A549 (cell line): Measurements from ENCODE around the gene DSCAML1. TPM values are rescaled to one million over a fixed set of nuclear protein-coding genes. Genes with fewer than 3 reads are reported as not detected.

ENCODE experiments used
- ATAC-seq, 2 experiments: fragments of 200-7000 bp in 1 of 2; fragments of >200 bp in 1 of 2; cut with Nextera tagmentation in 1 of 2; cut with Tn5 transposase in 1 of 2; 3 replicates each; pipeline versions ENCODE4 v1.8.0 to v1.9.1; 2018 to 2020; ENCODE audit warnings: mild to moderate bottlenecking in 1 of 2, moderate library complexity in 1 of 2
- CTCF ChIA-PET: fragments of 300-600 bp; sonication (Branson Sonifier 250); formaldehyde crosslinking; extraction: SDS; loops from one replicate; lab custom pipeline; 2021; ENCODE audit warnings: antibody characterized with exemption, inconsistent platforms; lab: Yijun Ruan, JAX
- POLR2A ChIA-PET: fragments of 350-600 bp; formaldehyde crosslinking; extraction: SDS; loops from one replicate; lab custom pipeline; 2021; ENCODE audit warnings: antibody characterized with exemption, inconsistent platforms; lab: Yijun Ruan, JAX
- DNase-seq, 2 experiments: peaks; one replicate each; pipeline versions ENCODE4 v3.0.0 to v3.0.0-alpha.2; 2011 to 2016; ENCODE audit warnings: low read depth in 1 of 2, low spot score in 1 of 2
- FAIRE-seq: peaks from 2 replicates; lab custom pipeline; 2011; peaks lifted over from hg19 to GRCh38; lab: Jason Lieb, UNC
- H3K27ac ChIP-seq, 2 experiments: fragments of >200 bp; sonication (Bioruptor Twin); formaldehyde crosslinking; 3 replicates each; pipeline ENCODE4 v1.5.1; 2016 to 2017
- H3K4me1 ChIP-seq: fragments of >200 bp; sonication (Bioruptor Twin); formaldehyde crosslinking; 3 replicates; pipeline ENCODE4 v1.6.1; 2016
- H3K4me2 ChIP-seq: fragments of >200 bp; sonication (Bioruptor Twin); formaldehyde crosslinking; 3 replicates; pipeline ENCODE4 v1.6.1; 2016
- H3K4me3 ChIP-seq: fragments of >200 bp; sonication (Bioruptor Twin); formaldehyde crosslinking; 3 replicates; pipeline ENCODE4 v1.5.1; 2016
- H3K9me3 ChIP-seq: fragments of >200 bp; sonication (Bioruptor Twin); formaldehyde crosslinking; 3 replicates; pipeline ENCODE4 v1.6.1; 2016
- ATOH8 ChIP-seq: fragments of 250-450 bp; sonication (Bioruptor Pico); IDR thresholded peaks from 2 replicates; pipeline ENCODE4 v1.5.0; 2020; ENCODE audit warnings: low read depth, mild to moderate bottlenecking, moderate library complexity
- BCL3 ChIP-seq: fragments of >200 bp; sonication (Bioruptor Twin); formaldehyde crosslinking; IDR thresholded peaks from 3 replicates; pipeline ENCODE4 v1.6.1; 2016
- CEBPB ChIP-seq, 2 experiments: fragments of >200 bp in 1 of 2; sonication (Bioruptor Twin) in 1 of 2; formaldehyde crosslinking in 1 of 2; IDR thresholded peaks; 2 replicates each; pipeline ENCODE4 v1.6.1; 2012 to 2016
- CHD4 ChIP-seq: fragments of 200-600 bp; sonication (generic); IDR thresholded peaks from 2 replicates; pipeline ENCODE4 v1.6.1; 2016; ENCODE audit warnings: antibody characterized with exemption, mild to moderate bottlenecking, borderline replicate concordance
- HOXA7 ChIP-seq: fragments of 250-450 bp; sonication (Bioruptor Pico); IDR thresholded peaks from 2 replicates; pipeline ENCODE4 v1.5.0; 2020; ENCODE audit warnings: mild to moderate bottlenecking, moderate library complexity
- POLR2A ChIP-seq: IDR thresholded peaks from 2 replicates; pipeline ENCODE4 v1.6.1; 2012; ENCODE audit warnings: mild to moderate bottlenecking, low read length
- POLR2AphosphoS2 ChIP-seq: conservative IDR thresholded peaks from 2 replicates; pipeline ENCODE4 v1.6.1; 2012; ENCODE audit warnings: low read length, improper control_type of control experiment, inconsistent platforms
- RAD21 ChIP-seq, 2 experiments: fragments of >200 bp in 1 of 2; sonication (Bioruptor Twin) in 1 of 2; formaldehyde crosslinking in 1 of 2; IDR thresholded peaks in 1 of 2; conservative IDR thresholded peaks in 1 of 2; 2 replicates in 1 of 2; 3 replicates in 1 of 2; pipeline ENCODE4 v1.6.1; 2012 to 2018; ENCODE audit warnings: inconsistent platforms in 1 of 2
- USF2 ChIP-seq: fragments of 450-650 bp; IDR thresholded peaks from 2 replicates; pipeline ENCODE4 v1.6.1; 2014; ENCODE audit warnings: antibody characterized with exemption
- ZC3H11A ChIP-seq: fragments of 450-650 bp; IDR thresholded peaks from 2 replicates; pipeline ENCODE4 v1.6.1; 2014; ENCODE audit warnings: antibody characterized with exemption, mild to moderate bottlenecking
- WGBS: methylation state at CpG from one replicate; pipeline ENCODE4 v1.1.6; 2017; ENCODE audit errors: missing lambda C conversion rate; 5-methylcytosine and 5-hydroxymethylcytosine counted together
- polyA plus RNA-seq, 4 experiments: library from polyadenylated mRNA; depleted of rRNA in 3 of 4; stranded (reverse); fragments of >200 nt; fragmentation: RNase III in 1 of 4; extraction: RNeasy Plus Mini Kit Qiagen cat#74134 plus additional on column Dnase treatment in 1 of 4; gene quantifications; 2 replicates in 3 of 4; 3 replicates in 1 of 4; pipeline ENCODE4 v1.2.3, GENCODE V29; 2011 to 2017
- TF ChIP-seq, protein P1 (sequence below): fragments of 150-350 bp; IDR thresholded peaks from 2 replicates; pipeline ENCODE4 v1.6.1; 2014; ENCODE audit warnings: low read depth, mild to moderate bottlenecking, low read length
- TF ChIP-seq, protein P2 (sequence below): fragments of >200 bp; sonication (Bioruptor Twin); formaldehyde crosslinking; IDR thresholded peaks from 3 replicates; pipeline ENCODE4 v1.5.1; 2016

DSCAML1 gene
- polyA plus RNA-seq, 2 of the 4 experiments (the other 2 are of a cell fraction): 0.12 to 0.31 TPM

GRCh38 chr11:117634756-117635603, 162.0 kb downstream of the DSCAML1 start:
- ATAC-seq: no peak

GRCh38 chr11:117633976-117634755, 162.8 kb downstream of the DSCAML1 start:
- Histone ChIP-seq H3K27ac (no peak overlapping the region), H3K4me3 (no peak overlapping the region), H3K9me3 (no peaks in the 10 kb centered on the region), H3K4me1 (no peaks in the 10 kb centered on the region), H3K4me2 (no peak overlapping the region)
- no peak for DNase-seq
- no peak for ATAC-seq
- TF ChIP-seq, protein P1, sequence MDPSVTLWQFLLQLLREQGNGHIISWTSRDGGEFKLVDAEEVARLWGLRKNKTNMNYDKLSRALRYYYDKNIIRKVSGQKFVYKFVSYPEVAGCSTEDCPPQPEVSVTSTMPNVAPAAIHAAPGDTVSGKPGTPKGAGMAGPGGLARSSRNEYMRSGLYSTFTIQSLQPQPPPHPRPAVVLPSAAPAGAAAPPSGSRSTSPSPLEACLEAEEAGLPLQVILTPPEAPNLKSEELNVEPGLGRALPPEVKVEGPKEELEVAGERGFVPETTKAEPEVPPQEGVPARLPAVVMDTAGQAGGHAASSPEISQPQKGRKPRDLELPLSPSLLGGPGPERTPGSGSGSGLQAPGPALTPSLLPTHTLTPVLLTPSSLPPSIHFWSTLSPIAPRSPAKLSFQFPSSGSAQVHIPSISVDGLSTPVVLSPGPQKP: no peak
- CTCF ChIA-PET: interaction anchor here (1.0 to 1.3 kb wide), 2 partner anchors 9 to 208 kb away, joined by 3 read pairs; no protein-coding TSS in a partner anchor
- no peak for FAIRE-seq
- POLR2A ChIA-PET: no interaction called here
- 79% methylated on average over 11 of the region's 12 CpGs for WGBS

More at GRCh38 chr11:117634756-117635603, 162.0 kb downstream of the DSCAML1 start:
- POLR2A ChIA-PET: no interaction called here
- no peak for DNase-seq
- CTCF ChIA-PET: interaction anchor here (0.9 to 1.0 kb wide), 2 partner anchors 9 to 209 kb away, joined by 3 read pairs; no protein-coding TSS in a partner anchor
- TF ChIP-seq RAD21 (conservative IDR thresholded peaks at IDR 0.05 in 1 of 2, IDR thresholded peaks at IDR 0.05 in 1 of 2): no peak
- TF ChIP-seq, all 56 proteins: peak for 0
- WGBS: 70% methylated on average over 16 of the region's 21 CpGs
- no peak for FAIRE-seq
- no peak overlapping the region for H3K27ac ChIP-seq
- H3K9me3 ChIP-seq: no peaks in the 10 kb centered on the region
- no peak overlapping the region for H3K4me3 ChIP-seq
- no peaks in the 10 kb centered on the region for H3K4me1 ChIP-seq
- no peak overlapping the region for H3K4me2 ChIP-seq

DNA sequence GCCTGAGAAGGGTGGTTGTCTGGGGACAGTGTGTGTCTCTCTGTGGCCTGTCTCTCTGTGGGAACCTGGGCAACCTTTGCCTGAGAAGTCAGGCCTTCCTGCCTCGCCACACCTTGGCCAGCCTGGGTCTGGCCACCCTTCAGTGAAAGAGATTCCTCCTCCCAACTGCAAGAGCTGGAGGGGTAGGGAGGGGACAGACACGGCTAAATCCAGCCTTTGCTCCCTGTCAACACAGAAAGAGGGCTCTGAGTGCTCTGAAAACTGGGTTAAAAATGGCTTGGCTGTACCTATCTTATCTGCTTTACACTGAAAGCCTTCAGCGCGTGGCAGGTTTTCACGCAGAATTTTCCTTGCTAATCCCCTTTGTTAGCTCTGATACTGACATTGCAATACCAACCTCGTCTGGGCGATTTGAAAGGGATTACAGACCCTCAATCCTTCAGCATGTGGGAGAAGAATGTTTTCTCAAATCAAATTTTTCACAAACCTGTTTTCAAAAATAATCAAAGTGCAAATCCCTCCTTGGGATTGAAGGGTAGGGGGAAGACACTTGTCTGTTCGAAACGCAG, 163.7 kb downstream of the DSCAML1 start:
- POLR2A ChIA-PET: no interaction called here
- DNase-seq (no peak), FAIRE-seq (no peak), ATAC-seq (no peak)
- H3K4me2 ChIP-seq: no peak overlapping the region
- TF ChIP-seq BCL3: no peak
- TF ChIP-seq, protein P2, sequence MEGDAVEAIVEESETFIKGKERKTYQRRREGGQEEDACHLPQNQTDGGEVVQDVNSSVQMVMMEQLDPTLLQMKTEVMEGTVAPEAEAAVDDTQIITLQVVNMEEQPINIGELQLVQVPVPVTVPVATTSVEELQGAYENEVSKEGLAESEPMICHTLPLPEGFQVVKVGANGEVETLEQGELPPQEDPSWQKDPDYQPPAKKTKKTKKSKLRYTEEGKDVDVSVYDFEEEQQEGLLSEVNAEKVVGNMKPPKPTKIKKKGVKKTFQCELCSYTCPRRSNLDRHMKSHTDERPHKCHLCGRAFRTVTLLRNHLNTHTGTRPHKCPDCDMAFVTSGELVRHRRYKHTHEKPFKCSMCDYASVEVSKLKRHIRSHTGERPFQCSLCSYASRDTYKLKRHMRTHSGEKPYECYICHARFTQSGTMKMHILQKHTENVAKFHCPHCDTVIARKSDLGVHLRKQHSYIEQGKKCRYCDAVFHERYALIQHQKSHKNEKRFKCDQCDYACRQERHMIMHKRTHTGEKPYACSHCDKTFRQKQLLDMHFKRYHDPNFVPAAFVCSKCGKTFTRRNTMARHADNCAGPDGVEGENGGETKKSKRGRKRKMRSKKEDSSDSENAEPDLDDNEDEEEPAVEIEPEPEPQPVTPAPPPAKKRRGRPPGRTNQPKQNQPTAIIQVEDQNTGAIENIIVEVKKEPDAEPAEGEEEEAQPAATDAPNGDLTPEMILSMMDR: no peak
- TF ChIP-seq HOXA7 (CRISPR knock-in tag): no peak
- no peak for TF ChIP-seq ATOH8 (CRISPR knock-in tag)
- TF ChIP-seq USF2: no peak
- TF ChIP-seq POLR2A: no peak
- TF ChIP-seq POLR2AphosphoS2: no peak
- TF ChIP-seq CEBPB (IDR thresholded peaks at IDR 0.05): no peak
- TF ChIP-seq ZC3H11A: no peak
- no peak for TF ChIP-seq CHD4
- no peaks in the 10 kb centered on the region for H3K4me1 ChIP-seq
- 88% methylated on average over 8 of the region's 9 CpGs for WGBS
- no peak overlapping the region for H3K4me3 ChIP-seq
- H3K9me3 ChIP-seq: no peaks in the 10 kb centered on the region
- no peak overlapping the region for H3K27ac ChIP-seq
- CTCF ChIA-PET: interaction anchor here (1.2 to 1.3 kb wide), 2 partner anchors 207 to 314 kb away, joined by 3 read pairs; no protein-coding TSS in a partner anchor
